H1 (cell line): ENCODE data around the gene SMO. TPM values are rescaled to one million over a fixed set of nuclear protein-coding genes. Genes with fewer than 3 reads are reported as not detected.

ENCODE experiments used
- CTCF ChIA-PET: fragments of 300-600 bp; sonication (Branson Sonifier 250); formaldehyde crosslinking; loops from one replicate; lab custom pipeline; 2021; ENCODE audit not compliant: partially characterized antibody; lab: Charles Lee
- POLR2A ChIA-PET: fragments of 300-600 bp; sonication (Branson Sonifier 250); formaldehyde crosslinking; loops from one replicate; lab custom pipeline; 2021; ENCODE audit warnings: inconsistent platforms; ENCODE audit not compliant: partially characterized antibody; lab: Charles Lee
- DNase-seq, 2 experiments: peaks; one replicate each; pipeline versions ENCODE4 v3.0.0 to v3.0.0-alpha.2; 2010 to 2022; ENCODE audit warnings: low spot score in 2 of 2, low read depth in 1 of 2, mixed read lengths in 1 of 2
- FAIRE-seq: peaks from 2 replicates; lab custom pipeline; 2011; peaks lifted over from hg19 to GRCh38; lab: Jason Lieb, UNC
- H2AFZ ChIP-seq: 2 replicates; pipeline ENCODE4 v1.8.1; 2012; ENCODE audit warnings: low read length, inconsistent platforms
- H2AK5ac ChIP-seq: 2 replicates; pipeline ENCODE4 v1.6.1; 2013; ENCODE audit warnings: low read depth, low read length
- H2BK120ac ChIP-seq: replicated peaks from 2 replicates; pipeline ENCODE3; 2013; ENCODE audit warnings: low read depth, low read length, inconsistent platforms
- H2BK12ac ChIP-seq: 2 replicates; pipeline ENCODE4 v1.6.1; 2013; ENCODE audit warnings: low read depth, low read length
- H2BK15ac ChIP-seq: 2 replicates; pipeline ENCODE4 v1.6.1; 2013; ENCODE audit warnings: low read length
- H2BK20ac ChIP-seq: 2 replicates; pipeline ENCODE4 v1.6.1; 2013; ENCODE audit warnings: low read length
- H2BK5ac ChIP-seq: 2 replicates; pipeline ENCODE4 v1.6.1; 2013; ENCODE audit warnings: low read depth, low read length
- H3K14ac ChIP-seq: 2 replicates; pipeline ENCODE4 v1.6.1; 2013; ENCODE audit warnings: inconsistent platforms; ENCODE audit not compliant: insufficient read length
- H3K18ac ChIP-seq: 2 replicates; pipeline ENCODE4 v1.6.1; 2013; ENCODE audit warnings: low read length; ENCODE audit errors: extremely low read depth
- H3K23ac ChIP-seq: 2 replicates; pipeline ENCODE4 v1.6.1; 2013; ENCODE audit warnings: inconsistent platforms; ENCODE audit not compliant: insufficient read length
- H3K23me2 ChIP-seq: 2 replicates; pipeline ENCODE4 v1.6.1; 2013; ENCODE audit warnings: low read depth, low read length
- H3K27ac ChIP-seq: 2 replicates; pipeline ENCODE4 v1.6.1; 2011; ENCODE audit warnings: low read depth, low read length, inconsistent platforms
- H3K27me3 ChIP-seq, 4 experiments: replicated peaks in 1 of 4; 1 replicate in 1 of 4; 2 replicates in 3 of 4; pipeline versions ENCODE4 v1.6.1 to v1.8.1; 2011 to 2013; ENCODE audit warnings: low read length in 3 of 4, mild to moderate bottlenecking in 3 of 4, inconsistent platforms in 2 of 4, mixed read lengths in 2 of 4, moderate library complexity in 1 of 4; ENCODE audit not compliant: control insufficient read depth in 3 of 4, insufficient read depth in 3 of 4; ENCODE audit errors: extremely low read depth in 1 of 4
- H3K36me3 ChIP-seq, 4 experiments: 2 replicates each; pipeline versions ENCODE4 v1.6.1 to v1.8.1; 2011 to 2013; ENCODE audit warnings: mild to moderate bottlenecking in 4 of 4, low read length in 3 of 4, moderate library complexity in 2 of 4, control low read depth in 1 of 4, inconsistent platforms in 1 of 4; ENCODE audit not compliant: insufficient read depth in 4 of 4, control insufficient read depth in 2 of 4
- H3K4ac ChIP-seq: replicated peaks from 2 replicates; pipeline ENCODE3; 2013; ENCODE audit warnings: low read length, low read depth, mixed read lengths, inconsistent platforms; ENCODE audit not compliant: insufficient read length
- H3K4me1 ChIP-seq, 4 experiments: replicated peaks in 1 of 4; 1 replicate in 1 of 4; 2 replicates in 3 of 4; pipeline versions ENCODE4 v1.6.1 to v1.8.1; 2011 to 2013; ENCODE audit warnings: low read length in 3 of 4, inconsistent platforms in 2 of 4, mixed read lengths in 1 of 4; ENCODE audit not compliant: insufficient read depth in 4 of 4, control insufficient read depth in 3 of 4
- H3K4me2 ChIP-seq, 2 experiments: 2 replicates each; pipeline versions ENCODE4 v1.6.1 to v1.8.1; 2011 to 2013; ENCODE audit warnings: low read depth in 2 of 2, low read length in 2 of 2, control low read depth in 1 of 2, inconsistent platforms in 1 of 2, mild to moderate bottlenecking in 1 of 2; ENCODE audit not compliant: insufficient read depth in 1 of 2
- H3K4me3 ChIP-seq, 4 experiments: fragments of 200-600, 300-600 bp in 1 of 4; sonication (generic), shearing (Covaris generic), sonication (Bioruptor Twin) in 1 of 4; 2 replicates each; pipeline versions ENCODE4 v1.5.1 to v1.8.1; 2011 to 2016; ENCODE audit warnings: low read length in 4 of 4, low read depth in 3 of 4, control low read depth in 2 of 4, inconsistent platforms in 2 of 4, mild to moderate bottlenecking in 2 of 4, mixed read lengths in 1 of 4, moderate library complexity in 1 of 4; ENCODE audit not compliant: insufficient read depth in 2 of 4; ENCODE audit errors: extremely low read depth in 1 of 4
- H3K56ac ChIP-seq: replicated peaks from 2 replicates; pipeline ENCODE3; 2013; ENCODE audit warnings: low read depth, mild to moderate bottlenecking, mixed read lengths, low read length, inconsistent platforms; ENCODE audit not compliant: insufficient read length
- H3K79me1 ChIP-seq: 2 replicates; pipeline ENCODE4 v1.6.1; 2013; ENCODE audit warnings: low read depth, low read length, control low read depth
- H3K79me2 ChIP-seq, 2 experiments: 2 replicates each; pipeline versions ENCODE4 v1.6.1 to v1.8.1; 2012 to 2013; ENCODE audit warnings: low read length in 2 of 2, mild to moderate bottlenecking in 2 of 2, inconsistent platforms in 1 of 2; ENCODE audit not compliant: insufficient read depth in 2 of 2, control insufficient read depth in 1 of 2
- H3K9ac ChIP-seq, 4 experiments: replicated peaks in 1 of 4; 1 replicate in 1 of 4; 2 replicates in 3 of 4; pipeline versions ENCODE4 v1.6.1 to v1.8.1; 2011 to 2013; ENCODE audit warnings: low read depth in 3 of 4, low read length in 3 of 4, control low read depth in 2 of 4, mild to moderate bottlenecking in 2 of 4, moderate library complexity in 2 of 4, inconsistent platforms in 1 of 4; ENCODE audit errors: extremely low read depth in 1 of 4
- H3K9me3 ChIP-seq, 2 experiments: 2 replicates each; pipeline versions ENCODE4 v1.6.1 to v1.8.1; 2012 to 2013; ENCODE audit warnings: mild to moderate bottlenecking in 2 of 2, moderate library complexity in 2 of 2, control low read depth in 1 of 2, inconsistent platforms in 1 of 2, low read depth in 1 of 2, low read length in 1 of 2, mixed read lengths in 1 of 2; ENCODE audit not compliant: insufficient read depth in 2 of 2
- H4K20me1 ChIP-seq, 2 experiments: replicated peaks in 1 of 2; 2 replicates each; pipeline versions ENCODE3 to v1.8.1; 2011 to 2013; ENCODE audit warnings: inconsistent platforms in 2 of 2, low read length in 2 of 2, mild to moderate bottlenecking in 1 of 2; ENCODE audit not compliant: insufficient read depth in 2 of 2, control insufficient read depth in 1 of 2
- H4K5ac ChIP-seq: 2 replicates; pipeline ENCODE4 v1.6.1; 2013; ENCODE audit warnings: low read length, low read depth, mixed read lengths, inconsistent platforms; ENCODE audit not compliant: insufficient read length
- H4K8ac ChIP-seq: 2 replicates; pipeline ENCODE4 v1.8.0; 2013; ENCODE audit warnings: mild to moderate bottlenecking, moderate library complexity, low read length, inconsistent platforms; ENCODE audit not compliant: insufficient read depth; ENCODE audit errors: extremely low read depth
- H4K91ac ChIP-seq: replicated peaks from 2 replicates; pipeline ENCODE3; 2013; ENCODE audit warnings: low read length, mixed read lengths, inconsistent platforms; ENCODE audit not compliant: insufficient read length
- ATF3 ChIP-seq: IDR thresholded peaks from 2 replicates; pipeline ENCODE4 v1.6.1; 2011; ENCODE audit warnings: low read depth, mild to moderate bottlenecking, low read length; ENCODE audit not compliant: insufficient read depth
- CTBP2 ChIP-seq: IDR thresholded peaks from 2 replicates; pipeline ENCODE4 v1.7.0; 2011; ENCODE audit warnings: borderline replicate concordance, mild to moderate bottlenecking, moderate library complexity, mixed read lengths, low read length; ENCODE audit not compliant: insufficient read depth, insufficient read length
- EP300 ChIP-seq, 2 experiments: IDR thresholded peaks; 1 replicate in 1 of 2; 2 replicates in 1 of 2; pipeline ENCODE4 v1.6.1; 2011 to 2012; ENCODE audit warnings: low read depth in 2 of 2, low read length in 2 of 2, mild to moderate bottlenecking in 2 of 2, borderline replicate concordance in 1 of 2, inconsistent platforms in 1 of 2, moderate library complexity in 1 of 2
- JUN ChIP-seq: IDR thresholded peaks from 2 replicates; pipeline ENCODE4 v1.6.1; 2011; ENCODE audit warnings: low read depth, mild to moderate bottlenecking, improper control_type of control experiment, low read length
- JUND ChIP-seq: IDR thresholded peaks from 2 replicates; pipeline ENCODE4 v1.6.1; 2011; ENCODE audit warnings: mild to moderate bottlenecking, improper control_type of control experiment, low read length
- RXRA ChIP-seq: IDR thresholded peaks from 2 replicates; pipeline ENCODE4 v1.6.1; 2011; ENCODE audit warnings: low read depth, mild to moderate bottlenecking, low read length, moderate library complexity; ENCODE audit not compliant: insufficient read depth
- SAP30 ChIP-seq: fragments of 300-600 bp; sonication (generic); IDR thresholded peaks from 2 replicates; pipeline ENCODE4 v1.7.1; 2012; ENCODE audit warnings: low read length, moderate library complexity, mild to moderate bottlenecking, inconsistent platforms; ENCODE audit not compliant: insufficient read depth, insufficient replicate concordance
- SIRT6 ChIP-seq: IDR thresholded peaks from one replicate; pipeline ENCODE4 v1.7.1; 2012; ENCODE audit warnings: low read length, inconsistent platforms
- SP2 ChIP-seq: IDR thresholded peaks from 2 replicates; pipeline ENCODE4 v1.6.1; 2012; ENCODE audit warnings: mild to moderate bottlenecking, low read length, inconsistent platforms
- SP4 ChIP-seq: IDR thresholded peaks from 2 replicates; pipeline ENCODE4 v1.6.1; 2012; ENCODE audit warnings: low read length, inconsistent platforms
- TAF7 ChIP-seq: optimal IDR thresholded peaks from 2 replicates; pipeline ENCODE3; 2011; ENCODE audit warnings: low read depth, mild to moderate bottlenecking, inconsistent platforms, low read length, moderate library complexity, borderline replicate concordance
- WGBS, 2 experiments: shearing (Covaris generic) in 1 of 2; methylation state at CpG; one replicate each; pipeline versions ENCODE4 v1.1.6 to v1.1.7; 2013 to 2015; ENCODE audit warnings: low lambda C conversion rate in 2 of 2, mixed read lengths in 2 of 2, inconsistent platforms in 1 of 2, low coverage in 1 of 2, missing lambda C conversion rate in 1 of 2; ENCODE audit not compliant: insufficient replicate concordance in 2 of 2, insufficient coverage in 1 of 2, insufficient read length in 1 of 2; ENCODE audit errors: extremely low coverage in 1 of 2, missing lambda C conversion rate in 1 of 2; 5-methylcytosine and 5-hydroxymethylcytosine counted together
- polyA plus RNA-seq, 7 experiments: library from polyadenylated mRNA; depleted of rRNA in 3 of 7; stranded (reverse) in 5 of 7; unstranded in 2 of 7; fragments of >200 nt in 5 of 7; fragments of 200-250 nt in 2 of 7; gene quantifications; 1 replicate in 5 of 7; 2 replicates in 1 of 7; 4 replicates in 1 of 7; pipeline versions ENCODE4 v1.2.1 to v1.2.3, GENCODE V29; 2011 to 2013; ENCODE audit warnings: missing spikeins in 2 of 7, mixed read lengths in 2 of 7
- total RNA-seq: library from RNA; stranded (reverse); fragmentation: NEBNext Ultra II Directional; extraction: Animal tissue kit (Norgen Biotek cat#: 25700); gene quantifications from 2 replicates; pipeline ENCODE4 v1.2.1, GENCODE V29; 2021
- TF ChIP-seq, protein P1 (sequence below): IDR thresholded peaks from 2 replicates; pipeline ENCODE4 v1.6.1; 2011; ENCODE audit warnings: low read length, improper control_type of control experiment

Gene SMO
- total and polyA plus RNA-seq, 2 of the 8 experiments (the other 6 are each of a cell fraction or from before 2014, with no cell fraction given) = 64.5 to 67.6 TPM

- Histone ChIP-seq H3K79me2 (no peaks in the 10 kb centered on the region), H2BK120ac (no peak overlapping the region), H3K14ac (no peak overlapping the region), H2BK15ac (no peak overlapping the region), H2BK12ac (no peak overlapping the region), H4K8ac (no peak overlapping the region), H2BK20ac (no peak overlapping the region), H3K4me2 (no peak overlapping the region), H3K9ac (no peak overlapping the region), H3K18ac (no peak overlapping the region), H3K79me1 (no peaks in the 10 kb centered on the region), H3K23ac (no peak overlapping the region), H3K4me3 (no peak overlapping the region), H2BK5ac (no peak overlapping the region), H3K36me3 (peaks cover 11 to 31% (median 26%) of the 10 kb centered on the region in 4 experiments), H3K9me3 (peaks cover 3 to 16% of the 10 kb centered on the region in 2 experiments; a peak in 2 of 4 replicates), H3K23me2 (no peaks in the 10 kb centered on the region), H2AFZ (no peak overlapping the region), H3K27ac (no peak overlapping the region), H4K20me1 (peaks cover 0 to 5% of the 10 kb centered on the region in 2 experiments), H3K56ac (no peak overlapping the region), H3K27me3 (no peaks in the 10 kb centered on the region), H3K4ac (no peak overlapping the region), H2AK5ac (no peak overlapping the region), H4K5ac (no peak overlapping the region), H4K91ac (no peak overlapping the region), H3K4me1 (no peaks in the 10 kb centered on the region)
- FAIRE-seq = no peak
- TF ChIP-seq RXRA (no peak), SP2 (no peak), SAP30 (no peak), EP300 (IDR thresholded peaks at IDR 0.05; ENCODE audit: borderline replicate concordance in 1 of 2, low read depth in 2 of 2, low read length in 2 of 2) (no peak), CTBP2 (no peak), SP4 (no peak), JUN (no peak), SIRT6 (no peak), TAF7 (no peak), JUND (no peak), ATF3 (no peak)
- TF ChIP-seq, protein P1, sequence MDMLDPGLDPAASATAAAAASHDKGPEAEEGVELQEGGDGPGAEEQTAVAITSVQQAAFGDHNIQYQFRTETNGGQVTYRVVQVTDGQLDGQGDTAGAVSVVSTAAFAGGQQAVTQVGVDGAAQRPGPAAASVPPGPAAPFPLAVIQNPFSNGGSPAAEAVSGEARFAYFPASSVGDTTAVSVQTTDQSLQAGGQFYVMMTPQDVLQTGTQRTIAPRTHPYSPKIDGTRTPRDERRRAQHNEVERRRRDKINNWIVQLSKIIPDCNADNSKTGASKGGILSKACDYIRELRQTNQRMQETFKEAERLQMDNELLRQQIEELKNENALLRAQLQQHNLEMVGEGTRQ = no peak
- no peak for DNase-seq
- ChIA-PET POLR2A (interaction anchor here (1.4 kb wide), 1 partner anchor 46 kb away, joined by 4 read pairs; no protein-coding TSS in a partner anchor), CTCF (interaction anchor here (1.0 to 10.6 kb wide), 7 partner anchors 14 to 259 kb away, joined by 3 to 258 read pairs (median 6); partner anchors contain the start of gene SMO)
- WGBS, 2 experiments = 94% methylated on average over 11 of the region's 14 CpGs; no CpG with 5 or more reads in 1 of the 2 experiments
Observed at GRCh38 chr7:129212126-129212525, 23.7 kb downstream of the SMO start.
